ENCODE data around the gene FGF14. TPM values are rescaled to one million over a fixed set of nuclear protein-coding genes. Genes with fewer than 3 reads are reported as not detected.

The FGF14 gene
- polyA plus RNA-seq, 1 donor (not counting 4 experiments of a cell fraction or from before 2014, with no cell fraction given), result 0.09 TPM

- Histone ChIP-seq H3K4me2 (ENCODE audit: control insufficient read depth, extremely low read depth, insufficient read depth, low read depth, low read length) (no peak overlapping the region), H3K9me3 (ENCODE audit: control insufficient read depth, low read depth, low read length) (no peaks in the 10 kb centered on the region), H3K27ac (ENCODE audit: control insufficient read depth, insufficient read depth, low read length) (no peak overlapping the region), H3K4me3 (ENCODE audit: control insufficient read depth in 2 of 3, extremely low read depth in 1 of 3, insufficient read depth in 2 of 3, low read depth in 1 of 3, low read length in 3 of 3) (no peak overlapping the region), H3K4me1 (ENCODE audit: control insufficient read depth, extremely low read depth, insufficient read depth, low read length) (no peaks in the 10 kb centered on the region), H3K36me3 (ENCODE audit: control insufficient read depth in 2 of 2, extremely low read depth in 1 of 2, insufficient read depth in 2 of 2, low read length in 2 of 2) (no peaks in the 10 kb centered on the region), H2AFZ (ENCODE audit: control insufficient read depth, low read length) (no peak overlapping the region), H3K79me2 (ENCODE audit: control insufficient read depth, insufficient read depth, low read length) (no peaks in the 10 kb centered on the region), H3K9me1 (ENCODE audit: control insufficient read depth, extremely low read depth, insufficient read depth, low read length) (no peaks in the 10 kb centered on the region), H3K27me3 (ENCODE audit: control insufficient read depth, extremely low read depth, insufficient read depth, low read length) (no peaks in the 10 kb centered on the region), H3K9ac (ENCODE audit: control insufficient read depth, extremely low read depth, insufficient read depth, low read length) (no peak overlapping the region), H4K20me1 (ENCODE audit: control insufficient read depth, extremely low read depth, insufficient read depth, low read length) (no peaks in the 10 kb centered on the region)
- no peak for TF ChIP-seq CTCF (optimal IDR thresholded peaks at IDR 0.05 in 1 of 3, IDR thresholded peaks at IDR 0.05 in 1 of 3, conservative IDR thresholded peaks at IDR 0.05 in 1 of 3; ENCODE audit: extremely low read depth in 1 of 3, insufficient read depth in 2 of 3, low read length in 3 of 3)
- no peak for TF ChIP-seq EZH2 (IDR thresholded peaks at IDR 0.05; ENCODE audit: low read length)
- dilution Hi-C loops (cut with MboI; ENCODE audit: extremely low pct_ligation_motif_present, low sequenced_read_pairs), result no loop called here
- FAIRE-seq, result no peak
- no peak for DNase-seq (ENCODE audit: low read depth, low spot score)
Measured at GRCh38 chr13:102376318-102376717, 25.5 kb downstream of the FGF14 start.

GRCh38 chr13:102374726-102375125, 27.1 kb downstream of the FGF14 start:
- H3K9ac ChIP-seq (ENCODE audit: control insufficient read depth, extremely low read depth, insufficient read depth, low read length), result no peak overlapping the region
- FAIRE-seq (no peak), DNase-seq (ENCODE audit: low read depth, low spot score) (no peak)
- H3K9me1 ChIP-seq (ENCODE audit: control insufficient read depth, extremely low read depth, insufficient read depth, low read length), result no peaks in the 10 kb centered on the region
- no peak for TF ChIP-seq CTCF (optimal IDR thresholded peaks at IDR 0.05 in 1 of 3, IDR thresholded peaks at IDR 0.05 in 1 of 3, conservative IDR thresholded peaks at IDR 0.05 in 1 of 3; ENCODE audit: extremely low read depth in 1 of 3, insufficient read depth in 2 of 3, low read length in 3 of 3)
- TF ChIP-seq EZH2 (IDR thresholded peaks at IDR 0.05; ENCODE audit: low read length), result no peak
- H3K27me3 ChIP-seq (ENCODE audit: control insufficient read depth, extremely low read depth, insufficient read depth, low read length), result no peaks in the 10 kb centered on the region
- H3K79me2 ChIP-seq (ENCODE audit: control insufficient read depth, insufficient read depth, low read length), result no peaks in the 10 kb centered on the region
- H4K20me1 ChIP-seq (ENCODE audit: control insufficient read depth, extremely low read depth, insufficient read depth, low read length), result no peaks in the 10 kb centered on the region
- H3K36me3 ChIP-seq (ENCODE audit: control insufficient read depth in 2 of 2, extremely low read depth in 1 of 2, insufficient read depth in 2 of 2, low read length in 2 of 2), result no peaks in the 10 kb centered on the region
- dilution Hi-C loops (cut with MboI; ENCODE audit: extremely low pct_ligation_motif_present, low sequenced_read_pairs), result no loop called here
- H3K4me3 ChIP-seq (ENCODE audit: control insufficient read depth in 2 of 3, extremely low read depth in 1 of 3, insufficient read depth in 2 of 3, low read depth in 1 of 3, low read length in 3 of 3), result no peak overlapping the region
- H2AFZ ChIP-seq (ENCODE audit: control insufficient read depth, low read length), result no peak overlapping the region
- H3K9me3 ChIP-seq (ENCODE audit: control insufficient read depth, low read depth, low read length), result no peaks in the 10 kb centered on the region
- no peak overlapping the region for H3K27ac ChIP-seq (ENCODE audit: control insufficient read depth, insufficient read depth, low read length)
- no peak overlapping the region for H3K4me2 ChIP-seq (ENCODE audit: control insufficient read depth, extremely low read depth, insufficient read depth, low read depth, low read length)
- no peaks in the 10 kb centered on the region for H3K4me1 ChIP-seq (ENCODE audit: control insufficient read depth, extremely low read depth, insufficient read depth, low read length)

Measured in keratinocyte (primary cell).